ENCODE measurements around the gene NTM. TPM values are rescaled to one million over a fixed set of nuclear protein-coding genes. Genes with fewer than 3 reads are reported as not detected.

Gene NTM
- total RNA-seq, 1 donor from 2014 or later, result 4.3 TPM

- no peaks in the 10 kb centered on the region for H3K36me3 Mint-ChIP-seq (ENCODE audit: insufficient read depth)
- H3K4me1 Mint-ChIP-seq (ENCODE audit: low read depth), result no peaks in the 10 kb centered on the region
- TF ChIP-seq CTCF (IDR thresholded peaks at IDR 0.05; ENCODE audit: unreplicated experiment), result no peak
- no peak for DNase-seq (ENCODE audit: low spot score, unreplicated experiment)
- no peaks in the 10 kb centered on the region for H3K9me3 Mint-ChIP-seq (ENCODE audit: low read depth)
- H3K27ac Mint-ChIP-seq, result no peak overlapping the region
- H3K27me3 Mint-ChIP-seq, result peaks cover 12% of the 10 kb centered on the region
- no peak overlapping the region for H3K4me3 Mint-ChIP-seq (ENCODE audit: low read depth)
Measured at GRCh38 chr11:131373095-131373725, 2.8 kb downstream of the NTM start.

GRCh38 chr11:131373756-131374155, 3.3 kb downstream of the NTM start:
- Mint-ChIP-seq H3K9me3 (ENCODE audit: low read depth) (no peaks in the 10 kb centered on the region), H3K27me3 (peaks cover 14% of the 10 kb centered on the region), H3K4me3 (ENCODE audit: low read depth) (no peak overlapping the region), H3K4me1 (ENCODE audit: low read depth) (no peaks in the 10 kb centered on the region), H3K27ac (no peak overlapping the region), H3K36me3 (ENCODE audit: insufficient read depth) (no peaks in the 10 kb centered on the region)
- no peak for TF ChIP-seq CTCF (IDR thresholded peaks at IDR 0.05; ENCODE audit: unreplicated experiment)
- no peak for DNase-seq (ENCODE audit: low spot score, unreplicated experiment)

- Mint-ChIP-seq H3K4me3 (ENCODE audit: low read depth) (no peak overlapping the region), H3K27ac (no peak overlapping the region), H3K9me3 (ENCODE audit: low read depth) (no peaks in the 10 kb centered on the region), H3K4me1 (ENCODE audit: low read depth) (no peaks in the 10 kb centered on the region), H3K27me3 (peaks cover 16% of the 10 kb centered on the region), H3K36me3 (ENCODE audit: insufficient read depth) (no peaks in the 10 kb centered on the region)
- TF ChIP-seq CTCF (IDR thresholded peaks at IDR 0.05; ENCODE audit: unreplicated experiment), result no peak
- DNase-seq (ENCODE audit: low spot score, unreplicated experiment), result no peak
Measured at GRCh38 chr11:131375421-131375820, 5.0 kb downstream of the NTM start.

- Mint-ChIP-seq H3K27me3 (peaks cover 21% of the 10 kb centered on the region), H3K4me1 (ENCODE audit: low read depth) (no peaks in the 10 kb centered on the region), H3K4me3 (ENCODE audit: low read depth) (no peak overlapping the region), H3K36me3 (ENCODE audit: insufficient read depth) (no peaks in the 10 kb centered on the region), H3K9me3 (ENCODE audit: low read depth) (no peaks in the 10 kb centered on the region), H3K27ac (no peak overlapping the region)
- DNase-seq (ENCODE audit: low spot score, unreplicated experiment), result no peak
- no peak for TF ChIP-seq CTCF (IDR thresholded peaks at IDR 0.05; ENCODE audit: unreplicated experiment)
Measured at GRCh38 chr11:131375915-131376314, 5.5 kb downstream of the NTM start.

- no peak overlapping the region for H3K27ac Mint-ChIP-seq
- TF ChIP-seq CTCF (IDR thresholded peaks at IDR 0.05; ENCODE audit: unreplicated experiment), result no peak
- no peaks in the 10 kb centered on the region for H3K9me3 Mint-ChIP-seq (ENCODE audit: low read depth)
- peaks cover 22% of the 10 kb centered on the region for H3K27me3 Mint-ChIP-seq
- no peak overlapping the region for H3K4me3 Mint-ChIP-seq (ENCODE audit: low read depth)
- no peak for DNase-seq (ENCODE audit: low spot score, unreplicated experiment)
- H3K4me1 Mint-ChIP-seq (ENCODE audit: low read depth), result no peaks in the 10 kb centered on the region
- H3K36me3 Mint-ChIP-seq (ENCODE audit: insufficient read depth), result no peaks in the 10 kb centered on the region
Measured at GRCh38 chr11:131378931-131379330, 8.5 kb downstream of the NTM start.
